ENCODE data around the gene SPATA22.
"Not testable (repeated sequence)": the region's sequence is repeated elsewhere in the genome, so short reads cannot be mapped to it uniquely, and the experiment has no call there.

The SPATA22 gene

DNA sequence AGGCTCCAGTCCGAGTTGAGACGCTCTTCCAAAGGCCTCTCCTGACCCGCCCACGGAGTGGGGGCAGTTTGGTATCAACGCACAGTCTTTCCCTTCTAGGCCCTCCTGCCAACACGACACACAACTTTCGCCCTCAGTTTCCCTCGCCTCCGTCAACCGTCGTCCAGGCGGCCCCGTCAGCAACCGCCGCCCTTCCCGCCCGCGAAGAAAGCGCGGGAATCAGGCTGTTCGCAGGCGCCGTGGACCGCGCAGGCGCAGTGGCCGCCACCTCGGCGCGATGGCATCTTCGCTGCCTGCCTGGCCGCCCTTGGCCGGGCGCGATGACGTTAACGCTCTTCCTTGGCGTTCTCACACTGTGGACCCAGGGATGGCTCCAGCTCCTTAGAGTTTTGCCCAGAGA is at the start of gene SPATA22:
SPATA22 (minus strand) TSS at position 221 of the 400 bp plus-strand sequence. CDS start 2,494 bp downstream, outside the sequence.
- no peak for DNase-seq

GRCh38 chr17:3519472-3519871 is 47.9 kb upstream of the SPATA22 start:
- not testable (repeated sequence) for DNase-seq

GRCh38 chr17:3514873-3515272 is 43.3 kb upstream of the SPATA22 start:
- no peak for DNase-seq

DNA sequence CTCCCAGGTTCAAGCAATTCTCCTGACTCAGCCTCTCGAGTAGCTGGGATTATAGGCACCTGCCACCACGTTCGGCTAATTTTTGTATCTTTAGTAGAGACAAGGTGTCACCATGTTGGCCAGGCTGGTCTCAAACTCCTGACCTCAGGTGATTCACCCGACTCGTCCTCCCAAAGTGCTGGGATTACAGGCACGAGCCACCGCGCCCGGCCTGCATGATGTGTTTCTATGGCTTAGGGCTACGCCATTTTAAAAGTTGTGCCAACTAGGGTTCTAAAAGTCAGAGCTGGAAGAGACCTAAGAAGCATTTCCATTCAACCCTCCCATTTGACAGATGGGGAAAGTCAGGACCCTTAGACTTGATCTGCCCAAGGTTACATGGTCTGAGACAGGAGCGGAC is 42.5 kb upstream of the SPATA22 start:
- DNase-seq = not testable (repeated sequence)

- DNase-seq = no peak
Observed at GRCh38 chr17:3513305-3514035, 41.9 kb upstream of the SPATA22 start.

GRCh38 chr17:3512505-3513171 is 41.0 kb upstream of the SPATA22 start:
- DNase-seq = no peak

GRCh38 chr17:3511852-3512504 is 40.4 kb upstream of the SPATA22 start:
- DNase-seq = no peak

DNA sequence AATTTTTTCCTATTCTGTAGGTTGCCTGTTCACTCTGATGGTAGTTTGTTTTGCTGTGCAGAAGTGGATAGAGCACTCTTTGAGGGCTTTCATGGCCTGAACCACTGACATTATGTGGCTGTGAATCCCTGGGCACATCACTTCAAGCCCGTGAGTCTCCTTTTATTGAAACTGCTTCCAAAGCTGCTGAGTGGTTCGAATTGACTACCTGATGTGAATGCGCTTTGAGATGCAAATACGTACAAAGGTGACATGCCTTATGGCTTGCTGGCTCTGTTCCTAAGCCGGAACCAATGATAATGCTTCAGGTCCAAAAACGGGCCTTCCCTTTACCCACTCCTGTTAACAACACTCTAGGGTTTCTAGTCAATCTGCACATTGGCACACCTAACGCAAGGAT is 38.5 kb upstream of the SPATA22 start:
- DNase-seq = no peak

DNA sequence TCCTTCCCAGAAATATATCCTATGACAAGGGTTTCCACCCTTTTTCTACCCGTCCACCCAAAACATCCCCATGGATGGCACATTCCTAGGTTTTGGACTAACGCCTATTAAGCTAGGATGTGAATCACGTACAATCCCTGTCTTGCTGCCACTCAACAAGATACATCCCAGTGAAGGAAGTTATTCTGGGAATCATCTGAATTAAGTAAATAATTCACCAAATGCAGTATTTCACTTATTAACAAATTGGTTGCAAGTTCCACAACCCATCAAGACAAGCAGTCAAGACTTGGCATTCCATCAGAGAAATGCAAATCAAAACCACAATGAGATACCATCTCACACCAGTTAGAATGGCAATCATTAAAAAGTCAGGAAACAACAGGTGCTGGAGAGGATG is 36.2 kb upstream of the SPATA22 start:
- DNase-seq = no peak

DNA sequence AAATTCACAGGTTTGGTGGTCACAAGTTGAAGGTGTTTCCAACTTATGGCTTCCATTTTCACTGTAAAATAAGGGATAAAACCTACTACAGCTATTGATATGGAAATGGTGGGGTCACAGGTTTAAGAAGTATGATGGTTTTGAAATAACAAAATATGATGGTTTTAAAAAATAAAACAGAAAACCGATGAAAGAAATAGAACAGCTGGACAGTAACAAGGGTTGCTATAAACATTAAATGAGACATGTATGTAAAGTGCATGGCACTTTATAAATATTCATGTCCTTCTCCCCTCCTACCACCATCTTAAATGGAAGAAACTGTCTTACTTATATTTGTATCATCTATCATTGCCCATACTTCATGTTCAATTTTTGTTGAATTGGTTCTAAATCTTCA is 35.5 kb upstream of the SPATA22 start:
- no peak for DNase-seq

GRCh38 chr17:3506054-3506453 is 34.4 kb upstream of the SPATA22 start:
- DNase-seq = no peak

- no peak for DNase-seq
Observed at GRCh38 chr17:3505008-3505407, 33.4 kb upstream of the SPATA22 start.

- no peak for DNase-seq
Observed at GRCh38 chr17:3503285-3503684, 31.7 kb upstream of the SPATA22 start.

GRCh38 chr17:3502466-3502865 is 30.8 kb upstream of the SPATA22 start:
- no peak for DNase-seq

DNA sequence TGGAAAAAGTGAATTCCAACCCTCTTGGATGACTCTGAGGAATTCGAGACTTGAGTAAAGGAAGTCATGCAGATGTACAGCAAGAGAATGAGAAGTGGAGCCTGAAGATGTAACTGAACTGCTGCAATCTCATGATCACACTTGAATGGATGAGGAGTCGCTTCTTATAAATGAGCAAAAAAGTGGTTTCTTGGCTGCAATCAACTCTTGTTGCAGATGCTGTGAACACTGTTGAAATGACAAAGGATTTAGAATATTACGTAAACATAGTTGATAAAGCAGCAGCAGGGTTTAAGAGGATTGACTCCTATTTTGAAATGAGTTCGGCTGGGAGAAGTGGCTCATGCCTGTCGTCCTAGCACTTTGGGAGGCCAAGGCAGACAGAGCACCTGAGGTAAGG is 29.7 kb upstream of the SPATA22 start:
- DNase-seq = no peak

GRCh38 chr17:3497101-3497500 is 25.5 kb upstream of the SPATA22 start:
- no peak for DNase-seq

DNA sequence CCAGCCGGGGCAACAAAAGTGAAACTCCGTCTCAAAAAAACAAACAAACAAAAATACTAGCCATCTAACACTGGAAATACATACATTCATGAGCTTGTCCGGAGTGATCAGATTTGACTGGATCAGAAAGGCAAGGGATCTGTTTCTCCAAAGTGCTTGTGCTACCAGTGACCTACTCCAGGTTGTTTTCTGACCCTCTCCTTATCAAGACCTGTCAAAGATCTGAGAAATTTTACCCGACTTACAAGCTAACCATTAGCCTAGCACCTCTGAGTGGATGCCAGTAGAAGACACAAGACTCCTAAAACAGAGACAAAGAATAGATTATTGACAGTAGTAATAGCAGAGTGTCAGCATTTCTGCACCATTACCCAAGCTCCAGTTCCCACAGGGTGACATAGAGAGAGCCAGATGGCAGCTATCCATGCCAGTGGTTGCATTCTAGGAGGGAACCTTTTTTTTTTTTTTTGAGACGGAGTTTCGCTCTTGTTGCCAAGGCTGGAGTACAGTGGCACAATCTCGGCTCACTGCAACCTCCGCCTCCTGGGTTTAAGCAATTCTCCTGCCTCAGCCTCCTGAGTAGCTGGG is 14.0 kb upstream of the SPATA22 start:
- no peak for DNase-seq

- DNase-seq = no peak
Observed at GRCh38 chr17:3482852-3483251, 11.2 kb upstream of the SPATA22 start.

GRCh38 chr17:3479988-3480387 is 8.4 kb upstream of the SPATA22 start:
- DNase-seq = no peak

DNA sequence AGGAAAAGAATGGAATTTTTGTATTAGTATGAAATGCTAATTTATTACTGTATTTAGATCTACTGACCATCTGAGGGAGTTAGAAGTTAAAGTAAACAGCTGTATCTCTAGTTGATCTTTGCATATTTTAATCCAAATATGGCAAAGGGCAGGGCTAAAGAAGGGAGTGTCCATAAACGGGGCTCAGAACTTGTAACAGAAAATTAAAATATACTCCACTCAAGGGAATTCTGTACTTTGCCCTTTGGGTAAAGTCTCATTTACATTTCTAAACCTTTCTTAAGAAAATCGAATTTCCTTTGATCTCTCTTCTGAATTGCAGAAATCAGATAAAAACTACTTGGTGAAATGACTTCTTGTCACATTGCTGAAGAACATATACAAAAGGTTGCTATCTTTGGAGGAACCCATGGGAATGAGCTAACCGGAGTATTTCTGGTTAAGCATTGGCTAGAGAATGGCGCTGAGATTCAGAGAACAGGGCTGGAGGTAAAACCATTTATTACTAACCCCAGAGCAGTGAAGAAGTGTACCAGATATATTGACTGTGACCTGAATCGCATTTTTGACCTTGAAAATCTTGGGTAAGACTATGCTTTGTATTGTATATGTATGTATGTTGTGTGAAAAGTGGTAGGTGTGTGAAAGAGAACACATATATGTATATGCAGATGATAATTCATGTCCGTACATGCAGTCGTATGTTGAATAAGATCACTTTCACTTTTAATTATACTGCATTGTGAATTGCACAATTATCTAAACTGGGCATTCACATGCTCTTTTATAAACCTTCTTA is 4.4 kb upstream of the SPATA22 start, which contains the start of gene ASPA:
ASPA (plus strand) TSS at position 186 of the 799 bp plus-strand sequence; CDS start at position 349, 163 bp downstream.
- no peak for DNase-seq

DNA sequence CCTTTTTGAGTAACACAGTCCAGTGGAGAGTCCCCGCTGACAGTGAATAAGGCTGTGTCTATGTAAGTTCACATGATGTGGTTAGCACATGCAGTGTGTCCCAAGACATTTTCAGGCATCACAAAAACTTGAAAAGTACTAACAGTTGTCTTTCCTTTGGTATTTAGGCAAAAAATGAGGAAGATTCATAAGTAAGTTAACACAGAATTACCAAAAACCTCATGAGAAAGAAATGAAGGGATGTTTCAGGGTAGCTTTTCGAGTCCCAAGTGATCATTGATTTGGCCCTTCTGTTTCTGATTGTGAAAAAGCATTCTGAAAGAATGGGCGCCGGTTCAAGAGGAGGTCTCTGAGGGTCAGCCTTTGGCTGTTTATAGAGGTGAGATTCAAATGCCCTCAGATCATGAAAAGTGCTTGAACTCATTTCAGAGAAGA is 3.6 kb upstream of the SPATA22 start:
- no peak for DNase-seq

GRCh38 chr17:3474212-3474611 is 2.6 kb upstream of the SPATA22 start:
- no peak for DNase-seq

GRCh38 chr17:3472137-3472536 is 518 bp upstream of the SPATA22 start:
- DNase-seq = no peak

Measured in NCI-H510A treated with DMSO at 0.1 percent for 48 hours (cell line).